Spleen (tissue), 11 donors: ENCODE measurements around the gene PLK5. TPM values are rescaled to one million over a fixed set of nuclear protein-coding genes. Genes with fewer than 3 reads are reported as not detected.

ENCODE experiments used
- DNase-seq: peaks from one replicate; pipeline ENCODE4 v3.0.0-alpha.2; 2020
- H3K27ac ChIP-seq, 8 donors: fragments of 200-600 bp; sonication (generic) in 7 of 8; 1 replicate in 4 of 8; 2 replicates in 4 of 8; pipeline versions ENCODE4 v1.5.0 to v1.8.0; 2016 to 2021; ENCODE audit warnings: inconsistent platforms in 4 of 8, mild to moderate bottlenecking in 4 of 8, moderate library complexity in 1 of 8
- H3K27me3 ChIP-seq, 7 donors: fragments of 200-600 bp; sonication (generic) in 6 of 7; replicated peaks in 1 of 7; 1 replicate in 4 of 7; 2 replicates in 3 of 7; pipeline versions ENCODE4 v1.5.0 to v1.8.0; 2016 to 2021; ENCODE audit warnings: inconsistent platforms in 3 of 7, mild to moderate bottlenecking in 1 of 7
- H3K36me3 ChIP-seq, 6 donors: fragments of 200-600 bp; sonication (generic) in 5 of 6; 1 replicate in 4 of 6; 2 replicates in 2 of 6; pipeline versions ENCODE4 v1.5.0 to v1.8.0; 2016 to 2021; ENCODE audit warnings: inconsistent platforms in 2 of 6
- H3K4me1 ChIP-seq, 6 donors: fragments of 200-600 bp; sonication (generic) in 5 of 6; 1 replicate in 3 of 6; 2 replicates in 3 of 6; pipeline versions ENCODE4 v1.5.0 to v1.8.0; 2016 to 2021; ENCODE audit warnings: inconsistent platforms in 3 of 6
- H3K4me3 ChIP-seq, 8 donors: fragments of 200-600 bp; sonication (generic) in 7 of 8; 1 replicate in 4 of 8; 2 replicates in 4 of 8; pipeline versions ENCODE4 v1.5.0 to v1.8.0; 2016 to 2021; ENCODE audit warnings: inconsistent platforms in 4 of 8, mild to moderate bottlenecking in 4 of 8, moderate library complexity in 2 of 8
- H3K9me3 ChIP-seq, 8 donors: fragments of 200-600 bp; sonication (generic) in 7 of 8; 1 replicate in 4 of 8; 2 replicates in 4 of 8; pipeline versions ENCODE4 v1.5.0 to v1.8.0; 2016 to 2021; ENCODE audit warnings: inconsistent platforms in 4 of 8
- POLR2A ChIP-seq, 3 donors: fragments of 450-650 bp; IDR thresholded peaks; one replicate each; pipeline ENCODE4 v1.5.1; 2017; ENCODE audit warnings: antibody characterized with exemption in 3 of 3, mild to moderate bottlenecking in 1 of 3
- POLR2AphosphoS5 ChIP-seq, 3 donors: sonication (generic); formaldehyde crosslinking; IDR thresholded peaks; one replicate each; pipeline ENCODE4 v1.5.1; 2017; ENCODE audit warnings: antibody characterized with exemption in 3 of 3
- WGBS, 5 donors: extraction: QIAGEN DNeasy Blood & Tissue Kit in 3 of 5; methylation state at CpG; one replicate each; pipeline versions ENCODE4 v1.1.5 to v1.1.7; 2013 to 2018; 5-methylcytosine and 5-hydroxymethylcytosine counted together
- intact Hi-C: fragments of 100-400 bp; cut with DNase I; formaldehyde crosslinking; loops from one replicate; pipeline ENCODE4 v1.15.0; 2023; ENCODE audit warnings: low total_unique reads
- polyA plus RNA-seq, 3 donors: library from polyadenylated mRNA; stranded (reverse); fragments of 200-250 nt; gene quantifications; one replicate each; pipeline ENCODE4 v1.2.1, GENCODE V29; 2013
- total RNA-seq, 7 donors: library from RNA; depleted of rRNA in 3 of 7; stranded (reverse); fragments of >200 nt in 3 of 7; fragmentation: NEBNext Ultra II Directional in 4 of 7; extraction: Animal tissue kit (Norgen Biotek cat#: 25700) in 4 of 7; gene quantifications; one replicate each; pipeline versions ENCODE4 v1.1.0 to v1.2.1, GENCODE V29; 2016 to 2021
- TF ChIP-seq, protein P1 (sequence below), 11 experiments: fragments of 200-600 bp in 7 of 11; fragments of 450-650 bp in 4 of 11; sonication (generic) in 4 of 11; IDR thresholded peaks in 8 of 11; conservative IDR thresholded peaks in 3 of 11; 1 replicate in 7 of 11; 2 replicates in 4 of 11; pipeline versions ENCODE4 v1.4.0 to v1.8.0; 2016 to 2021; ENCODE audit warnings: antibody characterized with exemption in 11 of 11, inconsistent platforms in 4 of 11, mild to moderate bottlenecking in 1 of 11
- donor health status: healthy with polysubstance abuse.
- donor health status: DM: no; HTN: no; CAD: no; lungs with moderate emphysema.
- donor health status: DM: no; HTN: no; CAD: no.
- donor health status: Bipolar disorder and iron deficiency.
- donor health status: healthy.
- donor health status: DM: no; HTN: no; CAD: no.
- donor health status: DM: yes; HTN: yes; CAD: no.

PLK5 gene
- total and polyA plus RNA-seq, 10 donors, result 0.04 to 0.06 (median 0.06) TPM; not detected in 7

DNA sequence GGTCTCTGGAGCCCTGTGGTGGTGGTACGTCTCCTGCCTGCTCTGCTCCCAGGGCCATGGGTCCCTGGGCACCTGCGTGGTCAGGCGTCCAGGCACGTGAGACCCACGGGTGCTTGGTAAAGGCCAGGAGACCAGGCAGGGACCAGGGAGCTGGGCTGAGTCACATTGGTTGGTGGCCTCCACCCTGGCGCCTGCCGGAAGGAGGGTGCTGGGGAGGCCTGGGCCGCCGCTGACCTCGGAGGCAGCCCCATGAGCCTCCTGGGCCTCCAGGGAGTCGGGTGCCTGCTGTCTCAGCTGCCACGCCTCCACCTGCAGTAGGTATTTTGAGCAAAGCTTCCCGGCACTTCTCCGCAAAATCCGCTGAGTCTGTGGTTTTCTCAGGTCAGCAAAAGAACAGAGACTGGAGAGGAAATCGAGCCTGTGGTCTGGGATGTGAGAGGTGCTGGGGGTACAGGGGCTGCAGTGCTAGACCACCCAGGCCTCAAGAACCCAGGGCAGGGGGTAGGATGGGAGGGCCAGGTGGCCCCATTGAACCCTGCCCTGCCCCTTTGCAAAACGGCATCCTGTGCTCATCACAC lies 3.6 kb upstream of the PLK5 start:
- Histone ChIP-seq H3K9me3 (peaks cover 0 to 5% (median 0%) of the 10 kb centered on the region in 8 donors), H3K4me3 (no peak overlapping the region), H3K27me3 (peaks cover 0 to 98% (median 48%) of the 10 kb centered on the region in 7 donors), H3K27ac (no peak overlapping the region), H3K36me3 (no peaks in the 10 kb centered on the region), H3K4me1 (peaks cover 0 to 11% (median 3%) of the 10 kb centered on the region in 6 donors)
- 71 to 80% (median 74%) methylated on average over 16 to 17 of the region's 17 CpGs for WGBS, 5 donors
- intact Hi-C loops, result no loop called here
- TF ChIP-seq POLR2AphosphoS5 (IDR thresholded peaks at IDR 0.05) (no peak), POLR2A (IDR thresholded peaks at IDR 0.05) (no peak)
- TF ChIP-seq, protein P1, sequence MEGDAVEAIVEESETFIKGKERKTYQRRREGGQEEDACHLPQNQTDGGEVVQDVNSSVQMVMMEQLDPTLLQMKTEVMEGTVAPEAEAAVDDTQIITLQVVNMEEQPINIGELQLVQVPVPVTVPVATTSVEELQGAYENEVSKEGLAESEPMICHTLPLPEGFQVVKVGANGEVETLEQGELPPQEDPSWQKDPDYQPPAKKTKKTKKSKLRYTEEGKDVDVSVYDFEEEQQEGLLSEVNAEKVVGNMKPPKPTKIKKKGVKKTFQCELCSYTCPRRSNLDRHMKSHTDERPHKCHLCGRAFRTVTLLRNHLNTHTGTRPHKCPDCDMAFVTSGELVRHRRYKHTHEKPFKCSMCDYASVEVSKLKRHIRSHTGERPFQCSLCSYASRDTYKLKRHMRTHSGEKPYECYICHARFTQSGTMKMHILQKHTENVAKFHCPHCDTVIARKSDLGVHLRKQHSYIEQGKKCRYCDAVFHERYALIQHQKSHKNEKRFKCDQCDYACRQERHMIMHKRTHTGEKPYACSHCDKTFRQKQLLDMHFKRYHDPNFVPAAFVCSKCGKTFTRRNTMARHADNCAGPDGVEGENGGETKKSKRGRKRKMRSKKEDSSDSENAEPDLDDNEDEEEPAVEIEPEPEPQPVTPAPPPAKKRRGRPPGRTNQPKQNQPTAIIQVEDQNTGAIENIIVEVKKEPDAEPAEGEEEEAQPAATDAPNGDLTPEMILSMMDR (IDR thresholded peaks at IDR 0.05 in 8 of 11, conservative IDR thresholded peaks at IDR 0.05 in 3 of 11), result no peak
- DNase-seq, result no peak

DNA sequence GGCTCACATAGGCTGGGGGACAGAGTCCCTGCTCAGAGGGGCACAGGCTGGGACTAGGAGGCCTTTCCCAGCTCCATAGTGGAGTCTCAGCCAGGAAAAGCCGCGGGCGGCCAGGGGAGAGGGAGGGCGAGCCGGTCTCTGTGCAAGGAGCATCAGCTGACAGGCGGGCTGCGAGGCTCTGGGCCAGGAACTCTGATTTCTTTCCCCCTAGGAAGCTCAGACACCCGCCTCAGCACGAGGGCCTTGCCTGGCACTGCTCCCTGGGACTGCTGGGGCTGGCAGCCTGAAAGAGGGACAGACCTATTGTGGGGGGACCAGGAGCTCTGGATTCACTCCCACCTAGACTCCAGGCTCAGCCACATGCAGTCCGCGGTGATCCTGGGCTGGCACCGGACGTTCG lies 2.2 kb upstream of the PLK5 start:
- peaks cover 0 to 11% (median 3%) of the 10 kb centered on the region in 6 donors for H3K4me1 ChIP-seq
- 63 to 88% (median 73%) methylated on average over 5 to 14 of the region's 14 CpGs for WGBS, 5 donors
- no peak for DNase-seq
- no peak overlapping the region for H3K27ac ChIP-seq
- no peak overlapping the region for H3K4me3 ChIP-seq
- H3K27me3 ChIP-seq, result peaks cover 0 to 98% (median 59%) of the 10 kb centered on the region in 7 donors
- intact Hi-C loops, result no loop called here
- TF ChIP-seq POLR2AphosphoS5 (IDR thresholded peaks at IDR 0.05) (no peak), POLR2A (IDR thresholded peaks at IDR 0.05) (no peak)
- TF ChIP-seq, protein P1 (IDR thresholded peaks at IDR 0.05 in 8 of 11, conservative IDR thresholded peaks at IDR 0.05 in 3 of 11), result no peak
- H3K36me3 ChIP-seq, result no peaks in the 10 kb centered on the region
- H3K9me3 ChIP-seq, result peaks cover 0 to under 1% (median 0%) of the 10 kb centered on the region in 8 donors

DNA sequence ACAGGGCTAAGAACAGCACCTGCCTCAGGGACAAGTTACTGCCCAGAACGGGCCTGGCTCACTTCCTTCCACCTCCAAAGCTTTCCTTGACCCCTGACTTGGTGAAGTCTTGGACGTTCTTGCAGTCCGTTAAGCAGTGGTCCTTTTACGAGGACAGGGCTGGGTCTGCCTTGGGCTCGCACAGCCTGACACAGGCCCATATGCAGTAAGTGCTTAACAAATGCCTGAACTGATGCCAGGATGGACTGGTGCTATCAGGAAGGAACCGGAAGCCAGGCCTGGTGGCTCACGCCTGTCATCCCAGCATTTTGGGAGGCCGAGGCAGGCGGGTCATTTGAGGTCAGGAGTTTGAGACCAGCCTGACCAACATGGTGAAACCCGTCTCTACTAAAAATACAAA lies 1.8 kb upstream of the PLK5 start:
- no peak overlapping the region for H3K27ac ChIP-seq
- H3K4me3 ChIP-seq, result no peak overlapping the region
- 50 to 72% (median 68%) methylated on average over 10 of the region's 10 CpGs for WGBS, 5 donors
- peaks cover 0 to 98% (median 59%) of the 10 kb centered on the region in 7 donors for H3K27me3 ChIP-seq
- no peaks in the 10 kb centered on the region for H3K9me3 ChIP-seq
- DNase-seq, result no peak
- peaks cover 0 to 11% (median 3%) of the 10 kb centered on the region in 6 donors for H3K4me1 ChIP-seq
- intact Hi-C loops, result no loop called here
- TF ChIP-seq POLR2AphosphoS5 (IDR thresholded peaks at IDR 0.05), result no peak
- TF ChIP-seq POLR2A (IDR thresholded peaks at IDR 0.05), result no peak
- TF ChIP-seq, protein P1 (IDR thresholded peaks at IDR 0.05 in 8 of 11, conservative IDR thresholded peaks at IDR 0.05 in 3 of 11), result no peak
- no peaks in the 10 kb centered on the region for H3K36me3 ChIP-seq

DNA sequence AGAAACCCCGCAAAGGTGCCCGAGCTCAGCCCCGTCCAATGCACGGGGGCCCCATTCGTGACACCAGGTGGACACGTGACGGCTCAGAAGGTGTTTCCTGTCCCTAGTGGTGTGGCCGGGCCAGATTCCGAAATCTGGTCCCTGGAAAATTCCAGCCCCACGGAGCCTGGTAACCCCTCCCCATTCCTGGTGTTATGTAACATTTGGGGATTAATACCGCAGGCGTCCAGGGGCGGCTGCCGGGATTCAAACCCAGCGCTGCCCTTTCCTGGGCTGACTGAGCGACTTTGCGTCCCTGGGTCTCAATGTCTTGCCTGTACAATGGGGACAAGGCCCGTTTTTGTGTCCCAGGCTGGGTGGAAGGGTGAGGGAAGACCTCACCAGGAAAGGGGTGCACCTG lies 1.0 kb upstream of the PLK5 start:
- Histone ChIP-seq H3K27ac (no peak overlapping the region), H3K4me1 (peaks cover 0 to 11% (median 3%) of the 10 kb centered on the region in 6 donors), H3K4me3 (no peak overlapping the region), H3K36me3 (no peaks in the 10 kb centered on the region), H3K9me3 (no peaks in the 10 kb centered on the region), H3K27me3 (peaks cover 0 to 98% (median 64%) of the 10 kb centered on the region in 7 donors)
- no peak for DNase-seq
- intact Hi-C loops, result no loop called here
- TF ChIP-seq POLR2AphosphoS5 (IDR thresholded peaks at IDR 0.05), result no peak
- no peak for TF ChIP-seq POLR2A (IDR thresholded peaks at IDR 0.05)
- TF ChIP-seq, protein P1 (IDR thresholded peaks at IDR 0.05 in 8 of 11, conservative IDR thresholded peaks at IDR 0.05 in 3 of 11), result no peak
- 71 to 74% (median 72%) methylated on average over 12 to 18 of the region's 18 CpGs for WGBS, 5 donors
